H1 (cell line): ENCODE data around the gene AKT1. TPM values are rescaled to one million over a fixed set of nuclear protein-coding genes. Genes with fewer than 3 reads are reported as not detected.

ENCODE experiments used
- NANOG ChIP-seq: IDR thresholded peaks from 2 replicates; pipeline ENCODE4 v1.6.1; 2011; ENCODE audit warnings: low read length, low read depth, mild to moderate bottlenecking, inconsistent platforms; ENCODE audit not compliant: insufficient read depth, poor library complexity, severe bottlenecking
- NRF1 ChIP-seq: IDR thresholded peaks from 2 replicates; pipeline ENCODE4 v1.6.1; 2011; ENCODE audit warnings: mild to moderate bottlenecking, low read depth, low read length, improper control_type of control experiment
- polyA plus RNA-seq, 7 experiments: library from polyadenylated mRNA; depleted of rRNA in 3 of 7; stranded (reverse) in 5 of 7; unstranded in 2 of 7; fragments of >200 nt in 5 of 7; fragments of 200-250 nt in 2 of 7; gene quantifications; 1 replicate in 5 of 7; 2 replicates in 1 of 7; 4 replicates in 1 of 7; pipeline versions ENCODE4 v1.2.1 to v1.2.3, GENCODE V29; 2011 to 2013; ENCODE audit warnings: missing spikeins in 2 of 7, mixed read lengths in 2 of 7
- total RNA-seq: library from RNA; stranded (reverse); fragmentation: NEBNext Ultra II Directional; extraction: Animal tissue kit (Norgen Biotek cat#: 25700); gene quantifications from 2 replicates; pipeline ENCODE4 v1.2.1, GENCODE V29; 2021

AKT1 gene
- total and polyA plus RNA-seq, 2 of the 8 experiments (the other 6 are each of a cell fraction or from before 2014, with no cell fraction given): 68.1 to 71.5 TPM

DNA sequence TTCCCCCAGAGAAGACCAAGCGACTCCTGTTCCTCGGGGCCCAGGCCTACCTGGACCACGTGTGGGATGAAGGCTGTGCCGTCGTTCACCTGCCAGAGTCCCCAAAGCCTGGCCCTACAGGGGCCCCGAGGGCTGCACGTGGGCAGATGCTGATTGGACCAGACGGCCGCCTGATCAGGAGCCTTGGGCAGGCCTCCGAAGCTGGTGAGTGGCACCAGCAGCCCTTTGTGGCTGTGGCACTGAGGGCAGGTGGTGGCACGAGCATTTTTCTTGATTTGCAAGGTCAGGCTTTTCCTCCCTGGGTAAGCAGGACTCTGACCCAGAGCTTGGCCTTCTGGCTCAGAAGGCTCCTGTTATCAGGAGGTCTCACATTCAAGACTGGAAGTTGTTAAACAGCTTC is 39.9 kb downstream of the AKT1 start (continued):
- TF ChIP-seq NRF1: no peak
- no peak for TF ChIP-seq NANOG
